Stimulated activated CD4-positive, alpha-beta T cell treated with anti-CD3 and anti-CD28 coated beads, Interleukin-12 subunit alpha, Interleukin-12 subunit beta, amount 100 ng/mL, for 48 hours (primary cell): Measurements from ENCODE around the gene CRB1.

ENCODE experiments used
- DNase-seq, 3 donors: peaks; one replicate each; pipeline ENCODE4 v3.0.0-alpha.2; 2020; ENCODE audit warnings: low read depth in 2 of 3, low spot score in 1 of 3

CRB1 gene

GRCh38 chr1:197303463-197303862 lies 35.4 kb downstream of the CRB1 start:
- DNase-seq = no peak

- no peak for DNase-seq
Observed at GRCh38 chr1:197304638-197305200, 36.7 kb downstream of the CRB1 start.

GRCh38 chr1:197305925-197306324 lies 37.9 kb downstream of the CRB1 start:
- no peak for DNase-seq

- no peak for DNase-seq
Observed at GRCh38 chr1:197306381-197307062, 38.5 kb downstream of the CRB1 start.

GRCh38 chr1:197307136-197307535 lies 39.1 kb downstream of the CRB1 start:
- no peak for DNase-seq

DNA sequence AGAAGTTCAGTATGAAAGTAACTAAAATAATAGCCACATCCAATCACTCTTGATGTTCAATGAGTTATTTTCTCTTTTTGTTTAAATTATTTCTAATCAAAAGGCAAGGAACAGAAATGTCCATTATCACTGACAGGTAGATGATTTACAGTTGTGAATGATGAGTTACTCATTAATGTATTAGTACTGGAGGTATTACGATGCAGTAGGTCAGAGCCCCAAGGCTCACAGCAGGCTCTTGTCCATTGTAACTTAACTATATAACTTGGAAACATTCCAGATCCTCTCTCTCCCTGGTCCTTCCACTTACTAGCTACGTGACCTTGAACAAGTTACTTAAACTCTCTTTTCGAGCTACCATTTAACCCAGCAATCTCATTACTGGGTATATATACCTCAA lies 39.5 kb downstream of the CRB1 start:
- no peak for DNase-seq

DNA sequence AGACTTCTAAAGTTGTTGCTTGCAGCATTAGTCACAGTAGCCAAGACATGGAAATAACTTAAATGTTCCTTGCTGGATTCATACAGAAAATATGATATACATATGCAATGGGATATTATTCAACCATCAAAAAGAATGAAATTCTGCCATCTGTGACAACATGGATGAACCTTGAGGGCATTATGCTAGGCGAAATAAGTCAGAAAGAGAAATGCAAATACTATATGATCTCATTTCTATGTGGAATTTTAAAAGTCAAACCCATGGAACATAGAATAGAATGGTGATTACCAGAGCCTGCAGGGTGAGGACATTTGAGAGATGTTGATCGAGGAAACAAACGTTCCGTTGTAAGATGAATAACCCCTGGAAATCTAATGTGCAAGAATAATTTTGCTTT lies 43.0 kb downstream of the CRB1 start:
- DNase-seq = no peak

- no peak for DNase-seq
Observed at GRCh38 chr1:197312163-197312562, 44.1 kb downstream of the CRB1 start.

DNA sequence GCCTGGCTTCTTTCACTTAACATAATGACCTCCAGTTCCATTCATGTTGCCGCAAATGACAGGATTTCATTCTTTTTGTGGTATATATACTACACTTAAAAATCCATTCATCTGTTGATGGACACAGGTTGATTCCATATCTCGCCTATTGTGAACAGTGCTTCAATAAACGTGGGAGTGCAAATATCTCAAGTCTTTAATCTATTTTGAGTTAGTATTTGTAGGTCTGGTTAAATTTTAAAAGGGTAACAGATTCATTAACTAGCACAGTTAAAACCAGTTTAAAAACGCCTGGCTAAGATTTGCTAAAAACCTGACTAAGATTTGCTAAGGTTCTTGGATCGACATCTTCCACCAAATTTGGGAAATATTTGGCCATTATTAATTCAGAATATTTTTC lies 45.7 kb downstream of the CRB1 start:
- no peak for DNase-seq

DNA sequence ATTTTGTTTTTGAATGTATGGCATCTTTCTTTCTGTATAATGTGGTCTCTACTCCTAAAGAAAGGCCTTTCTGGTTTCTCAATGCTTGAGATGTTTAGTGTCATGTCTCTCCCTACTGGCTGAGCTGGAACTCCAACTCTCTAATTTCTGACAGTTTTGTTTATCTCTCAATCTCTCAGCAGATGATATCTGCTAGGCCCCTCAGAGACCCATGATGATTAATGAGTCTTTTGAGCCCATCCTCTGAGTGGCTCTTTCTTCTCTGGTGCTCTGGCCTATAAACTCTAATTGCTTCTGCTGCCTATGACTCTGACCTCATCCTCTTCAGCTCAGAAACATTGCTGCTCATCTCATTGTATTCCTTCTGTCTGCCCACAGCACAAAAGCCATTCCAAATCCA lies 46.6 kb downstream of the CRB1 start:
- DNase-seq = no peak

DNA sequence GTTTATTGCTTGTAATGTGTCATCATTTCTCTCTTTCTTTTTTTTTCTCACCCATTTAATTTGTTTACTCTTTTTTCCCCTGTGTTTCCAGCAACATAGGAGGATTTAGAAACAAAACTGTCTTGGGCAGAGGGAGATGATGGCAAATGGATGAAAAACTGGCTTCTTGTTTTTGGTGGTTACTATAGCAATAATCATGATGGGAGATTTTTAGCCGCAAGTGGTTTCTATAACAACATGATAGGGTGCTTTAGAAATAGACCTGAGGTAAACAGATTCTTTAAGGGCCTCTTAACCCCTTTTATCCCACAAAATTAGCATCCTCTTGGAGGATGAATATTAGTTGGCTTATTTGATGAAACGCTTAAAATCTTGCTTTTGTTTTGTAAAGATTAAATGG lies 51.6 kb downstream of the CRB1 start:
- no peak for DNase-seq

DNA sequence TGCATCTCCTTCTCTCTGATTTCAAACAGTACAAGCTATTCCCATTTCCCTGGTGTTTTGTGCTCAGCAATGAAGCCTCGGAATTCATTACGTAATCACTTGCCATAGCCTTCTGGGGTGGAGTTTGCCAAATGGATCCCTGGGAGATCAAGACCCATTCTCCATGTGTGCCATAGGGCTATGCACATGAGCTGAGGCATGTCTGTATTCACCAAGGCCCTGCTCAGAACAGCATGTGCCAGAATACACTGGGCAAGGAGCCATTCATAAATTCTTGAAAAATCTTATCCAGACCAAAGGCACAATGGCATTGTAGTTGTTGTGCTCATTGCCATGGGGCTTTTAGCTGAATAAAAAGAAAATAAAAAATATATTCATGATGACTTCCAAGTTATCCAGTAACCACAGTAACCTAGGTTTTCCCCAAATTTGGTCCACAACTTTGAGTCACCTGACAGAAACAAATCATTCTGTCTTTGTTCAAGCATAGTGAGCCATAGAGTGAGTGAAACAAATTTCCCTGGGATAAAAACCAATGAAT lies 53.0 kb downstream of the CRB1 start:
- no peak for DNase-seq

GRCh38 chr1:197321811-197322210 lies 53.8 kb downstream of the CRB1 start:
- no peak for DNase-seq

- no peak for DNase-seq
Observed at GRCh38 chr1:197327776-197328364, 59.8 kb downstream of the CRB1 start.

DNA sequence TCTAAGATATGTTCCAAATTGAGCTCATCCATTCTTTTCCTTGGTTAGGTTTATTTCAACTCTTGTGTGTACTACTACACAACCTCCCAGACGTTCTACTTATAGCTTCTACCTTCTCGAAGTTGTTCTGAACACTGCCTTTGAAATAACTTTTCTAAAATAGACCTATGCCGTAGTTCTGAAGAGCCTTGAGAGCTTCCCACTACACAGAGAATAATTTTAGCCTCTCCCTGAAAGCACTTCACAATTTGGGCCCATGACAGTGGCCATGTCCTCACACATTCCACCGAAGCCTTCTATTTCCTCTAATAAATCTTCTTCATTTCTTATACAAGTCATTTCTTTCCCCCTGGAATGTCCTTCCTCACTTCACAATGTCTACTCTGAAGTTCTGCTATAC lies 62.2 kb downstream of the CRB1 start:
- DNase-seq = no peak

- no peak for DNase-seq
Observed at GRCh38 chr1:197331565-197331964, 63.5 kb downstream of the CRB1 start.

DNA sequence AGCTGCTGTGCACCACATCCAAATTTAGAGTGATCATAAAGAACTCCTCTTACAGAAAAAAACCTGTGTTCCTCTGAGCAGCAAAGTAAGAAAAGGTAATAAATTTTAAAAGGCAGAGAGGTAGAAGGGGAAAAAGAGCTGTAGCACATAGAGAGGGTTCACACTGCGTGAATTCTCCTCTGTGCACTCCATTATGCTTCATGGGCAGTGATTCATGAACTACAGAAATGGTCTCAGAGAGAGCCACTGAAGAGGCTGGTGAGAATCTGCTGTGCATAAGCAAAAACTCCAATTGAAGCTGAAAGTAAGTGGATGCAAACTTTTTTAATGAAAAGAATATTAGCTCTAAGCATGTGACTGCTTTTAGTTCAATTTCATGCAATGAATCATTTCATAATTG lies 65.0 kb downstream of the CRB1 start:
- DNase-seq = no peak

GRCh38 chr1:197336571-197336970 lies 68.5 kb downstream of the CRB1 start:
- no peak for DNase-seq

GRCh38 chr1:197339106-197340060 lies 71.3 kb downstream of the CRB1 start:
- no peak for DNase-seq

- no peak for DNase-seq
Observed at GRCh38 chr1:197341626-197342025, 73.6 kb downstream of the CRB1 start.

- no peak for DNase-seq
Observed at GRCh38 chr1:197342044-197342565, 74.1 kb downstream of the CRB1 start.
